Lower lobe of right lung (tissue), 2 donors: Measurements from ENCODE around the gene OR2H1. TPM values are rescaled to one million over a fixed set of nuclear protein-coding genes. Genes with fewer than 3 reads are reported as not detected.

Experiments used
- ATAC-seq, 2 donors: fragments of 200-7000 bp; cut with Tn5 transposase; one replicate each; pipeline ENCODE4 v1.9.1; 2020 to 2022; ENCODE audit warnings: mild to moderate bottlenecking in 2 of 2, moderate library complexity in 2 of 2
- DNase-seq: peaks from one replicate; pipeline ENCODE4 v3.0.0-alpha.2; 2020
- H3K27ac ChIP-seq: fragments of 200-600 bp; one replicate; pipeline ENCODE4 v1.8.0; 2022
- H3K27me3 ChIP-seq: fragments of 200-600 bp; one replicate; pipeline ENCODE4 v1.8.0; 2022; ENCODE audit warnings: low read depth
- H3K36me3 ChIP-seq: fragments of 200-600 bp; one replicate; pipeline ENCODE4 v1.8.0; 2022; ENCODE audit warnings: mild to moderate bottlenecking
- H3K4me1 ChIP-seq: fragments of 200-600 bp; one replicate; pipeline ENCODE4 v1.8.0; 2022
- H3K4me3 ChIP-seq: fragments of 200-600 bp; one replicate; pipeline ENCODE4 v1.8.0; 2022; ENCODE audit warnings: mild to moderate bottlenecking
- H3K9me3 ChIP-seq: fragments of 200-600 bp; one replicate; pipeline ENCODE4 v1.8.0; 2022
- CTCF ChIP-seq: fragments of 200-600 bp; IDR thresholded peaks from one replicate; pipeline ENCODE4 v1.8.0; 2022; ENCODE audit warnings: antibody characterized with exemption, mild to moderate bottlenecking
- intact Hi-C: fragments of 100-400 bp; cut with DNase I; formaldehyde crosslinking; loops from one replicate; pipeline ENCODE4 v1.11.0; 2022
- long read RNA-seq: library from polyadenylated mRNA; unstranded; transcript quantifications from one replicate; pipeline ENCODE4 v2.0.0, GENCODE V29; 2021
- total RNA-seq: library from RNA; stranded (reverse); fragmentation: NEBNext Ultra II Directional; extraction: Animal tissue kit (Norgen Biotek cat#: 25700); gene quantifications from one replicate; pipeline ENCODE4 v1.2.1, GENCODE V29; 2021
- donor health status: DM: no; HTN: yes; CAD: no; lungs with severe emphysema.

OR2H1 gene
- not detected for total RNA-seq
- long read RNA-seq, result 0 reads

- H3K27me3 ChIP-seq, result no peaks in the 10 kb centered on the region
- intact Hi-C loops, result no loop called here
- TF ChIP-seq CTCF, result no peak
- H3K4me3 ChIP-seq, result no peak within 1 kb of the TSS
- DNase-seq, result no peak
- H3K36me3 ChIP-seq, result no peaks in the 10 kb centered on the region
- ATAC-seq, result no peak
- H3K4me1 ChIP-seq, result no peaks in the 10 kb centered on the region
- H3K27ac ChIP-seq, result no peak within 1 kb of the TSS
- no peaks in the 10 kb centered on the region for H3K9me3 ChIP-seq
These were observed at the start of gene OR2H1, which contains the start of gene OR11A1 for GRCh38 chr6:29456971-29457370. Gene OR2H1 (plus strand): TSS chr6:29457155. CDS start chr6:29461770, 4,615 bp downstream. Gene OR11A1 (minus strand): TSS chr6:29457071. CDS start chr6:29427641, 29,430 bp downstream.

- H3K36me3 ChIP-seq, result no peaks in the 10 kb centered on the region
- no peak for TF ChIP-seq CTCF
- intact Hi-C loops, result no loop called here
- ATAC-seq, result no peak
- no peaks in the 10 kb centered on the region for H3K27me3 ChIP-seq
- no peaks in the 10 kb centered on the region for H3K4me1 ChIP-seq
- no peaks in the 10 kb centered on the region for H3K9me3 ChIP-seq
- H3K27ac ChIP-seq, result no peak within 1 kb of the TSS
- DNase-seq, result no peak
- no peak within 1 kb of the TSS for H3K4me3 ChIP-seq
These were observed 42.4 kb upstream of the OR2H1 start, which contains the start of gene OR12D1 for GRCh38 chr6:29414588-29414987. Gene OR12D1 (plus strand): TSS chr6:29414928.

GRCh38 chr6:29419516-29419915 lies 37.4 kb upstream of the OR2H1 start:
- Histone ChIP-seq H3K4me1 (no peaks in the 10 kb centered on the region), H3K36me3 (no peaks in the 10 kb centered on the region), H3K27ac (no peak overlapping the region), H3K4me3 (no peak overlapping the region), H3K9me3 (no peaks in the 10 kb centered on the region), H3K27me3 (no peaks in the 10 kb centered on the region)
- DNase-seq, result no peak
- intact Hi-C loops, result no loop called here
- TF ChIP-seq CTCF, result no peak
- no peak for ATAC-seq

- no peak for DNase-seq
- Histone ChIP-seq H3K27ac (no peak overlapping the region), H3K27me3 (no peaks in the 10 kb centered on the region), H3K9me3 (no peaks in the 10 kb centered on the region), H3K4me3 (no peak overlapping the region), H3K36me3 (no peaks in the 10 kb centered on the region), H3K4me1 (no peaks in the 10 kb centered on the region)
- intact Hi-C loops, result no loop called here
- TF ChIP-seq CTCF, result no peak
- ATAC-seq, result no peak
These were observed 32.8 kb upstream of the OR2H1 start for GRCh38 chr6:29424168-29424567.

GRCh38 chr6:29424575-29424974 lies 32.4 kb upstream of the OR2H1 start:
- intact Hi-C loops, result no loop called here

More at GRCh38 chr6:29424575-29424974, 32.4 kb upstream of the OR2H1 start:
- Histone ChIP-seq H3K9me3 (no peaks in the 10 kb centered on the region), H3K4me3 (no peak overlapping the region), H3K27ac (no peak overlapping the region), H3K4me1 (no peaks in the 10 kb centered on the region), H3K36me3 (no peaks in the 10 kb centered on the region), H3K27me3 (no peaks in the 10 kb centered on the region)
- DNase-seq (no peak), ATAC-seq (no peak)
- TF ChIP-seq CTCF, result no peak
